Ishikawa (cell line): ENCODE data around the gene ERP44.

ENCODE experiments used
- EP300 ChIP-seq: IDR thresholded peaks from 2 replicates; pipeline ENCODE4 v1.6.1; 2012; ENCODE audit warnings: borderline replicate concordance
- FOXM1 ChIP-seq: IDR thresholded peaks from 2 replicates; pipeline ENCODE4 v1.6.1; 2012; ENCODE audit warnings: low read depth, borderline replicate concordance
- NFIC ChIP-seq: IDR thresholded peaks from 2 replicates; pipeline ENCODE4 v1.6.1; 2012
- TEAD4 ChIP-seq: IDR thresholded peaks from 2 replicates; pipeline ENCODE4 v1.6.1; 2012

DNA sequence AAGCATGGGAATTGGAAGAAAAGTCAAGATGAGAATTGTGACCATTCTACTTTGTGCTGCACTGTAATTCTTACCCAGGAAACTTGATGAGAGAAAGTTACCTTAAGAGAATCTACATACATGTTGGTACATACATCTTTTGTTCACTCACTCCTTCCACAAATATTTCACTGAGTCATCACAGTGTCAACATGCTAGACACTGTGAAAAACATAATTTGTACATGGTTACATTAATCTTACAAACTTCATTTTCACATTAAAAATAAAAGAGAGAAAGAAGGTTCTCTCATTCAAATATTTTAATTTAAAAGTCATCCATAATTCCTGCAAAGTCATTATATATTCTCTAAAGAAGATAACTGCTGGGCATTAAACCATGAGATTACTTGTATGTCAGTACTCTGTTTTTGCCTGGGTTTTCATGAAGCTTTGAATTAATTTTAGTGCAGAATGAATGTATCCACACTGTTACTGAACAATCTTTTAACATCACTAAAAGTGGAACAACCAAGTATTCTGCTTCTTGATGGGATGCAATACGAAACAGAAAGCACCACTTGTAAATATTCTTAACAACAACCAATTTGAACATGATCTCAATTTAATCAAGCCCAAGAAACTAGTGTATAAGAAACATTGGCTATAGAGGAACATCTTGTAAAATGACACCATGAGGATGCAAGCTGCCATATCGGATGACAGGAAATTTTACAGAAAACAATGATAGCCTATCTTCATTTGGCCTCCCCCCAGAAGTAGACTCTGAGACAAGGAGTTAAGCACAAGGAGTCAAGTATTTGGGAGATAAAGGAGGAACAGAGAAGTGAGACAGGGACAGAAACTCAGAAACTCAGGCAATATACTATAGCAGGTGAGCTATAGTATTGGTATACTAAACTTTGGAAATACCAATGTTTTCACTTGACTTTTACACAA is 28.4 kb downstream of the ERP44 start:
- TF ChIP-seq TEAD4 (no peak), FOXM1 (no peak), EP300 (no peak), NFIC (no peak)
